D721Med (cell line): ENCODE results near the gene KLHL10.
"Not testable (repeated sequence)": the region's sequence is repeated elsewhere in the genome, so short reads cannot be mapped to it uniquely, and the experiment has no call there.

Experiments used
- DNase-seq: peaks from one replicate; pipeline ENCODE4 v3.0.0; 2011; ENCODE audit warnings: low spot score; ENCODE audit not compliant: insufficient read length
- FAIRE-seq: peaks from 2 replicates; lab custom pipeline; 2011; peaks lifted over from hg19 to GRCh38; lab: Jason Lieb, UNC
- TF ChIP-seq, protein P1 (sequence below): IDR thresholded peaks from 2 replicates; pipeline ENCODE4 v1.5.1; 2012; ENCODE audit warnings: mild to moderate bottlenecking, control low read depth; ENCODE audit not compliant: insufficient read depth; ENCODE audit errors: missing control alignments

The KLHL10 gene

DNA sequence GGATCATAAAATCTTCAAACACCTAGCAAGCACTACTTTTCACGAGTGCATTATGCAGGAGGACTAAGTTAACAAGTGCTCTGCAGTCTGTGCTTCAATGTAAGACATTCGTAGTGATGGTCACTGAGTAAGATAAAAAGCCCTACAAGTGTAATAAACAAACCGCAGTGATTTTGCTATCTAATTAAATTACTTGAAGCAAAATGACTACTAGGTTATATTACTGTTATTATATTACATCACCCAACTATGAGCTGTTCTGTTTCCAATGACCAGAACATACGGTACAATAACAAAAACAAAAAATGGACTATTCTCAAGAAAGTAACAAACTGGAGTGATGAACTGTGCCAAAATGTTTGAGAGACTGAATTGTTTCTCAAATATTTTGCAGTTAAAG is 11.2 kb downstream of the KLHL10 start:
- TF ChIP-seq, protein P1, sequence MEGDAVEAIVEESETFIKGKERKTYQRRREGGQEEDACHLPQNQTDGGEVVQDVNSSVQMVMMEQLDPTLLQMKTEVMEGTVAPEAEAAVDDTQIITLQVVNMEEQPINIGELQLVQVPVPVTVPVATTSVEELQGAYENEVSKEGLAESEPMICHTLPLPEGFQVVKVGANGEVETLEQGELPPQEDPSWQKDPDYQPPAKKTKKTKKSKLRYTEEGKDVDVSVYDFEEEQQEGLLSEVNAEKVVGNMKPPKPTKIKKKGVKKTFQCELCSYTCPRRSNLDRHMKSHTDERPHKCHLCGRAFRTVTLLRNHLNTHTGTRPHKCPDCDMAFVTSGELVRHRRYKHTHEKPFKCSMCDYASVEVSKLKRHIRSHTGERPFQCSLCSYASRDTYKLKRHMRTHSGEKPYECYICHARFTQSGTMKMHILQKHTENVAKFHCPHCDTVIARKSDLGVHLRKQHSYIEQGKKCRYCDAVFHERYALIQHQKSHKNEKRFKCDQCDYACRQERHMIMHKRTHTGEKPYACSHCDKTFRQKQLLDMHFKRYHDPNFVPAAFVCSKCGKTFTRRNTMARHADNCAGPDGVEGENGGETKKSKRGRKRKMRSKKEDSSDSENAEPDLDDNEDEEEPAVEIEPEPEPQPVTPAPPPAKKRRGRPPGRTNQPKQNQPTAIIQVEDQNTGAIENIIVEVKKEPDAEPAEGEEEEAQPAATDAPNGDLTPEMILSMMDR: no peak
- no peak for DNase-seq
- no peak for FAIRE-seq

DNA sequence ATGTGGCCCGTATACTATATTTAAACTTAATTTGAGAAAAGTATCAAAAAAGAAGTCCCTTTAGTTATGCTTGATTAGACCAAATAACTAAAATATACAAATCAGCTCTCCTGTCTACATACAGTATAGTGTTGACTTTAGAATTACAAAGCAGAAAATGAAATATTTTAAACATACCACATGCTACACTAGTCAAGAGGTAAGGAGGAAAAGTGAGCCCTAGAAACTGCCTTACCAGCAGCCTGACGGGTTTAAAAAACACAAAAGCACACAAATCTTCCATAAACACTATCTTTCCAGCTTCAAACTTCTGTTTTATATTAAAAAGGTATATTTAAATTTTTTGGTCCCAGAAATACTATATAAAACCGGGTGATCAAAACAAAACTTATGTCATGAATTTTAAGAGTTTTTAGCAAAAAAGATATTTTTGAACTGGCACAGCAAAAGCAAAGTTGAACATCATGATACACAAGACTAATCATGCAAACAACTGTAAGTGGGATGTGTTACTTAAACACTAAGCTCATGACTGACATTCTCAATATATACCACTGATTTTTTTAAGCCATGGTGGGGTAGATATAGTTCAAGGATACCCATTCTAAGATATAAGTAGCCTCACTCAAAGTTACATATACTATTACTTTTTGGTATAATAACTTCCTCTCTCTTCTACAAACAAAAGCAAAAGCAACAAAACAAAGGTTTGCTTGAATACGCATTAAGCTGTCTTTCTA is 11.8 kb downstream of the KLHL10 start:
- TF ChIP-seq, protein P1: no peak
- DNase-seq (no peak), FAIRE-seq (no peak)

DNA sequence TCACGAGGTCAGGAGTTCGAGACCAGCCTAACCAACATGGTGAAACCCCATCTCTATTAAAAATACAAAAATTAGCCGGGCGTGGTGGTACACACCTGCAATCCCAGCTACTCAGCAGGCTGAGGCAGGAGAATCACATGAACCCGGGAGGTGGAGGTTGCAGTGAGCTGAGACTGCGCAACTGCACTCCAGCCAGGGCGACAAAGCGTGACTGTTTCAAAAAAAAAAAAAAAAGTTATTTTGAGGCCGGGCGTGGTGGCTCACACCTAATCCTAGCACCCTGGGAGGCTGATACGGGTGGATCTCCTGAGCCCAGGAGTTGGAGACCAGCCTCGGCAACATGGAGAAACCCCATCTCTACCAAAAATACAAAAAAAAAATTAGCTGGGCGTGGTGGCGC is 13.8 kb downstream of the KLHL10 start:
- not testable (repeated sequence) for FAIRE-seq, DNase-seq

DNA sequence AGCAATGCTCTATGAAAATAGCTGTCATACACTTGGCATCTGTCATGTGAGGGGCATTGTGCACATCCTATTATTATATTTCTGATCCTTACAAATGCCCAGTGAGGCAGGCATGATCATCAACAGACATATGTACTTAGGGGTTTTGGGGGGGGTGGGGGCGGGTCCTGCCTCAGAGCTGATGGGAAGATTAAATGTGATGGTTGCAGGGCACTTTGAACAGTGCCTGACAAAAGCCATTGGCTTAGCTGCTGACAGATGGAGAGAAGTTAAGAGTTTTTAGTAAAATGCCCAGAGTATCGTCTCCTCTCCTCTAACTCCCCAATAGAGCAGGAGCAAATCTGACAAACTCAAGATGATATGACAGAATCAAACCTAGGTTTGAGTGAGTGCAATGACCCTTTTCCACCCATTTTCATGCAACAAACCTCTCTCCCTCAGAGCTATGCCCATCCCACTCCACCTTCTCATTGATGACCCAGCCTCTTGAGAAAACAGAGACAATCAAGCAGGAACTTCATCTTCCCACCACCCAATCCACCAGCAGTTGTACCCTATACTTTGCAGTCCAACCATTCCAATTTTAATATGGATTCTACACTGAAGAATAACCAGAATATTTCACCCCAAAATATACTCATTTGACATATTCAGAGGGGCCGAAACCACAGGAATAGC is 22.8 kb downstream of the KLHL10 start:
- DNase-seq (no peak), FAIRE-seq (no peak)
- TF ChIP-seq, protein P1: no peak

DNA sequence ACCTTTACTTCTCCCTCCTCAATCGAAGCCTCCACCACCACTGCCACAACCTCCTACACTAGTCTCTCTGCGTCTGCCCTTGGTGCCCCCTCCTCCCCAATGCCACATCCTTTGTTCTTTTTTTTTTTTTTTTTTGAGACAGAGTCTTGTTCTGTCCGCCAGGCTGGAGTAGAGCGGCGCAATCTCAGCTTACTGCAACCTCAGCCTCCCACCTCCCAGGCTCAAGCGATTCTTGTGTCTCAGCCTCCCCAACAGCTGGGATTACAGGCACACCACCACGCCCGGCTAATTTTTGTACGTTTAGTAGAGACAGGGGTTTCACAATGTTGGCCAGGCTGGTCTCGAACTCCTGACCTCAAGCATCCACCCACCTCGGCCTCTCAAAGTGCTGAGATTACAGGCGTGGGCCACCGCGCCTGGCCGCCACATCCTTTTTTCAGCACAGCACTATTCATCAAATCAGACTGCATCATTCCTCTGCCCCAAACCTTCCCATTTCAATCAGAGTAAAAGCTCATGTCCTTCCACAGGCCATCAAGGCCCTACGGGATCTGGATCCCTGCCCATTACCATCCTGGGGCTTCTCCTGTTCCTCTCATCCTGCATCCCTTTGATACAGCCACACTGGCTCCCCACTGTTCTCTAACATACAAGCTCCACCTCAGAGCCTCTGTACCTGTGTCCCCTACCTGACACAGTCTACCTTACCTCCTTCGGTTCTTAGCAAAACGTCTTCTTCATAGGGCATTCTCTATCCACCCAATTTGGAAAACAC is 25.6 kb downstream of the KLHL10 start:
- DNase-seq: no peak
- TF ChIP-seq, protein P1: no peak
- no peak for FAIRE-seq

DNA sequence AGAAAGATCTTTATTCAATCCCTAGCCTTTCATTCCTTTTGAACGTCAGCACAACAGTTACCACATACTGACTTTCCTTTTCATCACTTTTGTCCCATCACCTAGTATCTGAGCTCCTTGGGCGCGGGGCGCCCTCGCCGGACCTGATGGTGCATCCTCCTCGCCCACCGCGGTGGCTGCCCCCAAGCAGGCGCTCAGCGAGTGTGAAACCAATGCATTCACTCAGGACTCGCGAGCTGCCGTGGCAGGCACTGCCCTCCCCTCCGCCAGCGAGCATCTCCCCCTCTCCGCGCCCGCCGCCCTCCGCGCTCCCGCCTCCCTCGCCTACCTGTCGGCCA is 26.8 kb downstream of the KLHL10 start:
- TF ChIP-seq, protein P1: no peak
- FAIRE-seq: no peak
- DNase-seq: no peak

DNA sequence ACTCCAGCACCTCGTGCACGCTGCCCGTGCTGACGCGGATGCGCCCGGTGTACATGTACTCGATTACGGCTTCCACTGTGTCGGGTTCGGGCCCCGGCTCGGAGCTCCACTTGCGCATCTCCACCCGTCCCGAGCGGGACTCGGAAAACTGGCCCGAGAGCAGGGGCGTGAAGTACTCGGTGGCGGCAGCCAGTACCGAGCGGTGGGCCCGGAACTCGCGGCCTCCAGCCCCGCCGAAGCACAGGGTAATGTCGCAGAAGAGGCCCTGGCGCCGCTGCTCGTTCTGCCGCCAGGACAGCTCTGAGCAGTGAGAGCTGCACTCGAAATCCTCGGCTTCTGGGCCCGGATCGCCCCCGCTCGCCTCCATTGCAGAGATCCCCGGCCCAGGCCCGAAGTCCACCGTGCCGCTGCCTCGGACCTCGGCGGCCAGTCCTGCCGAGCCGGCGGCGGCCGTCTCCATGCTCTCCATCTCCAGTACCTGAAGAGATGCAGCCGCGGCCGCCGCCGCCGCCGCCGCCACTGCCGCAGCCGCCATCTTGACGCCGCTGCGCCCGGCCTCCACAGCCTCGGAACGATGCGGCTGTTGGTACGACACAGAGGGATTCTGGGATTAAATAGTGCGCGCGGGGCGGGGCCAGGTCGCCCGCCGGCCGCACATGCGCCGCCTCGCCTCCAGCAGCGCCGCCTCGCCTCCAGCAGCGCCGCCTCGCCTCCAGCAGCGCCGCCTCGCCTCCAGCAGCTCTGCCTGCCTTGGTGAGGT is 27.4 kb downstream of the KLHL10 start, which contains the start of gene KLHL11:
TSS of gene KLHL11 (minus strand) at position 588 of the 760 bp plus-strand sequence. CDS start at position 535, 53 bp downstream.
- FAIRE-seq: no peak
- TF ChIP-seq, protein P1: no peak

More for the DNA sequence above, 27.4 kb downstream of the KLHL10 start, which contains the start of gene KLHL11:
- peak; percentile 80 for DNase-seq
